Upper lobe of left lung (tissue), 4 donors: ENCODE data around the gene GDI1.

ENCODE experiments used
- CTCF ChIP-seq, 6 experiments: fragments of 450-650 bp in 4 of 6; fragments of 200-600 bp in 2 of 6; sonication (generic) in 2 of 6; IDR thresholded peaks; one replicate each; pipeline ENCODE4 v1.5.1; 2016 to 2019; ENCODE audit warnings: antibody characterized with exemption in 6 of 6
- EP300 ChIP-seq, 4 donors: sonication (generic); formaldehyde crosslinking; IDR thresholded peaks; one replicate each; pipeline ENCODE4 v1.5.1; 2017; ENCODE audit warnings: antibody characterized with exemption in 4 of 4, control low read depth in 2 of 4
- POLR2A ChIP-seq, 4 donors: fragments of 450-650 bp; IDR thresholded peaks; one replicate each; pipeline ENCODE4 v1.5.1; 2016 to 2017; ENCODE audit warnings: antibody characterized with exemption in 4 of 4, mild to moderate bottlenecking in 2 of 4
- POLR2AphosphoS5 ChIP-seq, 2 donors: sonication (generic); formaldehyde crosslinking; IDR thresholded peaks; one replicate each; pipeline ENCODE4 v1.5.1; 2017; ENCODE audit warnings: antibody characterized with exemption in 2 of 2

DNA sequence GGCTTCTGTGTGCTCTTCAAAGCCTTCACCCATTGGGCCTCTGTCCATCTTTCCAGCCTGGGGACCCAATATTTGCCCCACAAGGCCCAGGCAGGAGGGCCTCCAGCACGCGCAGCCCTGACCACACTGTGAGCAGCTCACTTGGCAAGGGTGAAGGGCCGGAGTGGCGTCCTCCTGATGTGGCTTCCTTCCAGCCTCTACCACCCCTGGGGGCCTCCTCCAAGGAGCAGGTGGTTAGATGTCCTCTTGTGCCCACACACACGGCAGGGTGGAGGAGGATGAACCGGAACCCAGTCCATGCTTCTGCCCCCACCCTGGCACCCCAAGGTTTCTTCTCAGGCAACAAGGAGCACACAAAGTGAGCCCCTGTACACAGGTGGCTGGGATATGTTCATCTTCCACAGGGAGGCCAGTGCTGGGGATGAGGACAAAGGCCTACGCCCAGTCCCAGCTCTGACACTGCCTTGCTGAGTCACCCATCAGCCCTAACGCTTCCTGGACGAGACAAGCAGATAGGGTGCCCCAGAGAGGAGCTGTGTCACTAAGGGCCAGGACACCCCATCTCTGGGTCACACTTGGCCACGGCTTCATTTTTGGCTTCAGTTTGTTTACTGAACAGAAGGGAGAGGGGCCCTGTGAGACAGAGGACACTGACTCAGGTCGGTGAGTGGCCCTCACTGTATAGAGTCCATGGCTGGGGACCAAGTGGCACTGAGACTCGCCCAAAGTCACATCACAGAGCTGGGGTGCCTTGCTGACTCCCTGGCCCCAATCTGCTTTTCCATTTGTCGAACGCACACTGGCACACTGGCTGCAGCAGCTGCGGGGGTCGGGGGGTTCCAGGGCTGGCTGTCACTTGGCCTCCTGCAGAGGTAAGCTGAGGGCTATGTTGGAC is 47.5 kb downstream of the GDI1 start:
- TF ChIP-seq CTCF (IDR thresholded peaks at IDR 0.05): no peak
- no peak for TF ChIP-seq POLR2AphosphoS5 (IDR thresholded peaks at IDR 0.05)
- TF ChIP-seq EP300 (IDR thresholded peaks at IDR 0.05): no peak
- TF ChIP-seq POLR2A (IDR thresholded peaks at IDR 0.05): no peak
